Measurements from ENCODE around the gene POLQ. TPM values are rescaled to one million over a fixed set of nuclear protein-coding genes. Genes with fewer than 3 reads are reported as not detected.

Gene POLQ
- total RNA-seq, 1 experiment from 2014 or later, result 12.3 TPM

GRCh38 chr3:121482660-121483059 lies 63.1 kb downstream of the POLQ start:
- Histone ChIP-seq H3K36me3 (ENCODE audit: control insufficient read depth in 1 of 2, insufficient read depth in 2 of 2, low read length in 2 of 2) (peaks cover 10 to 15% of the 10 kb centered on the region in 2 experiments), H3K4me1 (ENCODE audit: control insufficient read depth in 1 of 2, insufficient read depth in 2 of 2, low read length in 2 of 2) (peaks cover 0 to 5% of the 10 kb centered on the region in 2 experiments; a peak in 1 of 4 replicates), H3K4me2 (ENCODE audit: low read length) (no peak overlapping the region), H2AFZ (ENCODE audit: low read depth, low read length, poor library complexity, severe bottlenecking) (no peak overlapping the region), H3K79me2 (ENCODE audit: insufficient read depth, low read length) (0 out of 2 replicates have a peak, but pooled peaks cover 5% of the 10 kb centered on the region), H3K9me2 (ENCODE audit: insufficient read depth) (no peaks in the 10 kb centered on the region), H3K9ac (ENCODE audit: low read length) (no peak overlapping the region), H3K27me3 (ENCODE audit: insufficient read depth, low read length) (no peaks in the 10 kb centered on the region), H3K27ac (ENCODE audit: low read depth, low read length) (no peak overlapping the region), H3K4me3 (replicated peaks in 1 of 2; ENCODE audit: low read depth in 1 of 2, low read length in 2 of 2) (no peak overlapping the region), H4K20me1 (ENCODE audit: insufficient read depth) (no peaks in the 10 kb centered on the region), H3K9me3 (ENCODE audit: control insufficient read depth in 1 of 2, insufficient read depth in 1 of 2, low read depth in 1 of 2, low read length in 2 of 2) (no peaks in the 10 kb centered on the region)
- TF ChIP-seq EZH2phosphoT487 (IDR thresholded peaks at IDR 0.05; ENCODE audit: borderline replicate concordance) (no peak), JUND (IDR thresholded peaks at IDR 0.05) (peak; percentile 13; the same call in 1 of the 2 replicates), SIN3A (IDR thresholded peaks at IDR 0.05; ENCODE audit: low read depth) (no peak)
- intact Hi-C loops (cut with micrococcal nuclease), result no loop called here
- no peak for DNase-seq (ENCODE audit: low read depth, low spot score)
- ChIA-PET POLR2A (no interaction called here), RAD21 (ENCODE audit: low non-redundant PET in 1 of 2, low total read pairs in 2 of 2, uncharacterized antibody in 2 of 2, unreplicated experiment in 2 of 2) (no interaction called here), CTCF (no interaction called here)
- BruUV-seq (replicated peaks), result no TSS peak
- ATAC-seq, result no peak

GRCh38 chr3:121481106-121481880 lies 64.5 kb downstream of the POLQ start:
- no peak for DNase-seq (ENCODE audit: low read depth, low spot score)
- POLR2A ChIA-PET, result no interaction called here

More at GRCh38 chr3:121481106-121481880, 64.5 kb downstream of the POLQ start:
- H3K27me3 ChIP-seq (ENCODE audit: insufficient read depth, low read length), result no peaks in the 10 kb centered on the region
- H3K36me3 ChIP-seq (ENCODE audit: control insufficient read depth in 1 of 2, insufficient read depth in 2 of 2, low read length in 2 of 2), result peaks cover 10 to 15% of the 10 kb centered on the region in 2 experiments
- no peak overlapping the region for H3K27ac ChIP-seq (ENCODE audit: low read depth, low read length)
- no peaks in the 10 kb centered on the region for H3K9me2 ChIP-seq (ENCODE audit: insufficient read depth)
- no peak overlapping the region for H3K9ac ChIP-seq (ENCODE audit: low read length)
- no peak overlapping the region for H3K4me2 ChIP-seq (ENCODE audit: low read length)
- CTCF ChIA-PET, result no interaction called here
- BruUV-seq (replicated peaks), result no TSS peak
- TF ChIP-seq CEBPB (IDR thresholded peaks at IDR 0.05; ENCODE audit: low read depth), result no peak
- no peak for TF ChIP-seq EZH2phosphoT487 (IDR thresholded peaks at IDR 0.05; ENCODE audit: borderline replicate concordance)
- TF ChIP-seq POLR2AphosphoS5 (IDR thresholded peaks at IDR 0.05; ENCODE audit: low read depth, low read length), result no peak
- no peak for TF ChIP-seq MAX (IDR thresholded peaks at IDR 0.05)
- TF ChIP-seq SIN3A (IDR thresholded peaks at IDR 0.05; ENCODE audit: low read depth), result no peak
- TF ChIP-seq ZNF274 (IDR thresholded peaks at IDR 0.05; ENCODE audit: low read depth, low read length), result no peak
- TF ChIP-seq CBX3 (IDR thresholded peaks at IDR 0.05; ENCODE audit: low read depth), result no peak
- no peak for TF ChIP-seq TCF7L2 (IDR thresholded peaks at IDR 0.05; ENCODE audit: borderline replicate concordance, extremely low read depth, insufficient read depth, insufficient read length)
- no peak for TF ChIP-seq JUND (IDR thresholded peaks at IDR 0.05)
- no peak for TF ChIP-seq ZFX (IDR thresholded peaks at IDR 0.05)
- TF ChIP-seq ATF3 (IDR thresholded peaks at IDR 0.05), result no peak
- TF ChIP-seq POLR2A (IDR thresholded peaks at IDR 0.05; ENCODE audit: borderline replicate concordance, extremely low read depth, insufficient read depth, insufficient read length), result no peak
- no peak for TF ChIP-seq SP1 (IDR thresholded peaks at IDR 0.05; ENCODE audit: low read depth)
- no peak for TF ChIP-seq ELF1 (IDR thresholded peaks at IDR 0.05; ENCODE audit: borderline replicate concordance, low read depth)
- no peak for TF ChIP-seq EZH2 (IDR thresholded peaks at IDR 0.05)
- TF ChIP-seq ZBTB33 (IDR thresholded peaks at IDR 0.05; ENCODE audit: extremely low read depth, insufficient replicate concordance, low read length), result no peak
- no peak for TF ChIP-seq SRF (IDR thresholded peaks at IDR 0.05; ENCODE audit: low read depth)
- TF ChIP-seq RAD21 (IDR thresholded peaks at IDR 0.05; ENCODE audit: low read depth), result no peak
- TF ChIP-seq FOSL1 (IDR thresholded peaks at IDR 0.05; ENCODE audit: low read depth), result no peak
- no peaks in the 10 kb centered on the region for H4K20me1 ChIP-seq (ENCODE audit: insufficient read depth)
- RAD21 ChIA-PET (ENCODE audit: low non-redundant PET in 1 of 2, low total read pairs in 2 of 2, uncharacterized antibody in 2 of 2, unreplicated experiment in 2 of 2), result no interaction called here
- intact Hi-C loops (cut with micrococcal nuclease), result no loop called here
- no peaks in the 10 kb centered on the region for H3K9me3 ChIP-seq (ENCODE audit: control insufficient read depth in 1 of 2, insufficient read depth in 1 of 2, low read depth in 1 of 2, low read length in 2 of 2)
- H3K79me2 ChIP-seq (ENCODE audit: insufficient read depth, low read length), result 0 out of 2 replicates have a peak, but pooled peaks cover 5% of the 10 kb centered on the region
- peaks cover 0 to 5% of the 10 kb centered on the region in 2 experiments; a peak in 1 of 4 replicates for H3K4me1 ChIP-seq (ENCODE audit: control insufficient read depth in 1 of 2, insufficient read depth in 2 of 2, low read length in 2 of 2)
- no peak overlapping the region for H2AFZ ChIP-seq (ENCODE audit: low read depth, low read length, poor library complexity, severe bottlenecking)
- no peak overlapping the region for H3K4me3 ChIP-seq (replicated peaks in 1 of 2; ENCODE audit: low read depth in 1 of 2, low read length in 2 of 2)
- no peak for ATAC-seq
